Ishikawa (cell line): Measurements from ENCODE around the gene PLXNB3.

ENCODE experiments used
- CEBPB ChIP-seq: IDR thresholded peaks from 2 replicates; pipeline ENCODE4 v1.6.1; 2012
- EP300 ChIP-seq: IDR thresholded peaks from 2 replicates; pipeline ENCODE4 v1.6.1; 2012; ENCODE audit warnings: borderline replicate concordance
- FOXM1 ChIP-seq: IDR thresholded peaks from 2 replicates; pipeline ENCODE4 v1.6.1; 2012; ENCODE audit warnings: low read depth, borderline replicate concordance
- NFIC ChIP-seq: IDR thresholded peaks from 2 replicates; pipeline ENCODE4 v1.6.1; 2012
- RAD21 ChIP-seq: IDR thresholded peaks from 2 replicates; pipeline ENCODE4 v1.6.1; 2012; ENCODE audit warnings: low read depth
- TAF1 ChIP-seq: IDR thresholded peaks from 2 replicates; pipeline ENCODE4 v1.6.1; 2012; ENCODE audit warnings: low read depth, mild to moderate bottlenecking
- TCF12 ChIP-seq: IDR thresholded peaks from 2 replicates; pipeline ENCODE4 v1.6.1; 2012; ENCODE audit warnings: low read depth
- YY1 ChIP-seq: IDR thresholded peaks from 2 replicates; pipeline ENCODE4 v1.6.1; 2012; ENCODE audit warnings: low read depth
- ZBTB7A ChIP-seq: IDR thresholded peaks from 2 replicates; pipeline ENCODE4 v1.6.1; 2012; ENCODE audit warnings: low read depth
- TF ChIP-seq, protein P1 (sequence below): IDR thresholded peaks from 2 replicates; pipeline ENCODE4 v1.6.1; 2012
- TF ChIP-seq, protein P2 (sequence below): IDR thresholded peaks from 2 replicates; pipeline ENCODE4 v1.6.1; 2012; ENCODE audit warnings: low read depth, mild to moderate bottlenecking

DNA sequence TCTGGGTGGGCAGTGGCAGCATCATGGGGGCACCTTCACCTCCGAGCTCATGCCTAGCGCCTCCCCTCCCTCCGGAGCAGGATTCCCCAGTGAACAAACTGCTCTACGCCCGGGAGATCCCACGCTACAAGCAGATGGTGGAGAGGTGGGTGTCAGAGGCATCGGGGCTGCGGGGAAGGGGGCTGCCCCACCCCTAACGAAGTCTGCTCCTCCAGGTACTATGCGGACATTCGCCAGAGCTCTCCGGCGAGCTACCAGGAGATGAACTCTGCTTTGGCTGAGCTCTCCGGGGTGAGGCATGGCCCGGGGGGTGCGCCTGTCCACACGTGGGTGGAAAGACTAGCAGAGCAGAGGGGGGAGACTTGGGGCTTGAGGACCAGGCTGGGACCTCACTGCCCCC is 14.1 kb downstream of the PLXNB3 start:
- TF ChIP-seq, protein P1, sequence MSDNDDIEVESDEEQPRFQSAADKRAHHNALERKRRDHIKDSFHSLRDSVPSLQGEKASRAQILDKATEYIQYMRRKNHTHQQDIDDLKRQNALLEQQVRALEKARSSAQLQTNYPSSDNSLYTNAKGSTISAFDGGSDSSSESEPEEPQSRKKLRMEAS: no peak
- no peak for TF ChIP-seq EP300
- TF ChIP-seq YY1: no peak
- no peak for TF ChIP-seq FOXM1
- no peak for TF ChIP-seq NFIC
- TF ChIP-seq TAF1: no peak
- no peak for TF ChIP-seq ZBTB7A
- TF ChIP-seq, protein P2, sequence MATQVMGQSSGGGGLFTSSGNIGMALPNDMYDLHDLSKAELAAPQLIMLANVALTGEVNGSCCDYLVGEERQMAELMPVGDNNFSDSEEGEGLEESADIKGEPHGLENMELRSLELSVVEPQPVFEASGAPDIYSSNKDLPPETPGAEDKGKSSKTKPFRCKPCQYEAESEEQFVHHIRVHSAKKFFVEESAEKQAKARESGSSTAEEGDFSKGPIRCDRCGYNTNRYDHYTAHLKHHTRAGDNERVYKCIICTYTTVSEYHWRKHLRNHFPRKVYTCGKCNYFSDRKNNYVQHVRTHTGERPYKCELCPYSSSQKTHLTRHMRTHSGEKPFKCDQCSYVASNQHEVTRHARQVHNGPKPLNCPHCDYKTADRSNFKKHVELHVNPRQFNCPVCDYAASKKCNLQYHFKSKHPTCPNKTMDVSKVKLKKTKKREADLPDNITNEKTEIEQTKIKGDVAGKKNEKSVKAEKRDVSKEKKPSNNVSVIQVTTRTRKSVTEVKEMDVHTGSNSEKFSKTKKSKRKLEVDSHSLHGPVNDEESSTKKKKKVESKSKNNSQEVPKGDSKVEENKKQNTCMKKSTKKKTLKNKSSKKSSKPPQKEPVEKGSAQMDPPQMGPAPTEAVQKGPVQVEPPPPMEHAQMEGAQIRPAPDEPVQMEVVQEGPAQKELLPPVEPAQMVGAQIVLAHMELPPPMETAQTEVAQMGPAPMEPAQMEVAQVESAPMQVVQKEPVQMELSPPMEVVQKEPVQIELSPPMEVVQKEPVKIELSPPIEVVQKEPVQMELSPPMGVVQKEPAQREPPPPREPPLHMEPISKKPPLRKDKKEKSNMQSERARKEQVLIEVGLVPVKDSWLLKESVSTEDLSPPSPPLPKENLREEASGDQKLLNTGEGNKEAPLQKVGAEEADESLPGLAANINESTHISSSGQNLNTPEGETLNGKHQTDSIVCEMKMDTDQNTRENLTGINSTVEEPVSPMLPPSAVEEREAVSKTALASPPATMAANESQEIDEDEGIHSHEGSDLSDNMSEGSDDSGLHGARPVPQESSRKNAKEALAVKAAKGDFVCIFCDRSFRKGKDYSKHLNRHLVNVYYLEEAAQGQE: no peak
- TF ChIP-seq RAD21: no peak
- TF ChIP-seq CEBPB: no peak
- TF ChIP-seq TCF12: no peak
